Activated CD4-positive, alpha-beta memory T cell treated with anti-CD3 and anti-CD28 coated beads for 36 hours (primary cell): ENCODE measurements around the gene ARMC5. TPM values are rescaled to one million over a fixed set of nuclear protein-coding genes. Genes with fewer than 3 reads are reported as not detected.

Source experiments
- CTCF ChIA-PET: fragments of 350-600 bp; sonication (Branson Sonifier 250); formaldehyde crosslinking; loops from one replicate; lab custom pipeline; 2021; ENCODE audit warnings: antibody characterized with exemption, inconsistent platforms; lab: Charles Lee
- POLR2A ChIA-PET: fragments of 350-600 bp; sonication (Branson Sonifier 250); formaldehyde crosslinking; loops from one replicate; lab custom pipeline; 2021; ENCODE audit warnings: antibody characterized with exemption; lab: Charles Lee
- DNase-seq: peaks from one replicate; pipeline ENCODE4 v3.0.0-alpha.2; 2020
- H3K27ac Mint-ChIP-seq: one replicate; pipeline ENCODE4 v1.8.0; 2021; ENCODE audit warnings: mixed read lengths
- H3K27me3 Mint-ChIP-seq: one replicate; pipeline ENCODE4 v1.8.0; 2021; ENCODE audit warnings: mixed read lengths
- H3K36me3 Mint-ChIP-seq: one replicate; pipeline ENCODE4 v1.8.0; 2021; ENCODE audit warnings: mixed read lengths
- H3K4me1 Mint-ChIP-seq: one replicate; pipeline ENCODE4 v1.8.0; 2021; ENCODE audit warnings: low read depth, mixed read lengths
- H3K4me3 Mint-ChIP-seq: one replicate; pipeline ENCODE4 v1.8.0; 2021; ENCODE audit warnings: mild to moderate bottlenecking, mixed read lengths
- H3K9me3 Mint-ChIP-seq: one replicate; pipeline ENCODE4 v1.8.0; 2021; ENCODE audit warnings: mixed read lengths
- intact Hi-C: fragments of 100-400 bp; cut with micrococcal nuclease; formaldehyde crosslinking; loops from one replicate; pipeline ENCODE4 v1.15.1; 2023
- total RNA-seq, 2 experiments: library from RNA; stranded (reverse); gene quantifications; one replicate each; pipeline ENCODE4 v1.2.3, GENCODE V29; 2021

The ARMC5 gene
- total RNA-seq, 2 experiments from 2014 or later = 5.5 to 6.4 TPM

DNA sequence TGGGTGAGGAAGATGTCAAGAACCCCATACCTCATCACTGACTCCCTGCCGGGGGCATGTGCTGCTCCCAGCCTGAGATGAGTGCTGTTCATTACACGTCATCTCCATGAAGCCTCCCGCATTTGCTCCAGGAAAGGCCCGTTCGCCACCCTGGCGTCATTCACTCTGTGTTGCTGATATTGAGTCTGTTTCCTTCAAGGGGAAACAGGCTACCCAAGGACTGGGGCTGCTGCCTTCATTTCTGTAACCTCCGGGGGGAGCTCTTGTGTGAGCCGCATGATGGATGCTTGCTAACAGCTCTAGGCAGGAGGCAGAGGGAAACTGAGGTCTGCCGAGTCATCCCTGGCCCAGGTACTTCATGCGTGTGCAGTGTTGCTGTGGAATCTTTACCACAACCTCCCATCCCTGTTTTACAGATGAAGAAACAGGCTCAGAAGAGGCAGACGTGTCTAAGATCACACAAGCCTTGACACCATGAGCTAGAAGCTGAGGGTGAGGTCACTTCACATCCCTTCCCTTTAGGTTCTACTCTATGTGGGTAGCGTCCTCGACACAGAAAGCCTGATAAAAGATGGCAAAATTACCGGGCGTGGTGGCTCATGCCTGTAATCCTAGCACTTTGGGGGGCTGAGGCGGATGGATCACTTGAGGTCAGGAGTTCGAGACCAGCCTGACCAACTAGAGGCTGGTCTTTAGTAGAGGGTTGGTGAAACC lies 3.5 kb upstream of the ARMC5 start:
- Mint-ChIP-seq H3K4me3 (peak overlapping the region; percentile 41), H3K9me3 (no peaks in the 10 kb centered on the region), H3K27ac (peak overlapping the region; percentile 23), H3K4me1 (peaks cover 52% of the 10 kb centered on the region), H3K27me3 (no peaks in the 10 kb centered on the region), H3K36me3 (peaks cover 13% of the 10 kb centered on the region)
- CTCF ChIA-PET = interaction anchor here (0.6 to 3.4 kb wide), 8 partner anchors 13 to 413 kb away, joined by 3 to 17 read pairs (median 5); partner anchors contain the start of gene ZNF843
- intact Hi-C loops = loop anchor here (5.0 kb wide), 2 partner anchors 262 to 798 kb away; partner anchors contain the start of gene FBRS
- POLR2A ChIA-PET = interaction anchor here (0.9 to 2.3 kb wide), 2 partner anchors 13 to 257 kb away, joined by 3 to 6 read pairs; partner anchors contain the start of gene ZNF843
- DNase-seq = peak; percentile 58

DNA sequence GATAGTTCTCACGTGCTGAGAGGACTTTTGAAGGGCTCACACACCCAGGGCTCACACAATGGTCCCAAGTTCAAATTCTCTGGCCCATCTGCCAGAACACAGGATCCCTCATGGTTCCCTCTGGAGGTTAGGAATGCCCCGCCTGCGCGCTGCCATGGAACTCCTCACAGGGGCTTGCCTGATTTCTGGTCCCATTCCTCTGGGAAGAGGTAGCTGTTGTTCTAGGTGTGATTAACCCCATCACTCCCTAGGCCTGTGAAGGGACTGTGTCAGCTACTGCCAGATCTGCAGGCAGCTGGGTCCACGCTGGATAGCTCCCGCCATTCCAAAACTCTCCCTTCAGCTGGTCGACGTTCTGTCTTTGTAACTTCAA lies 2.3 kb upstream of the ARMC5 start:
- Mint-ChIP-seq H3K36me3 (peaks cover 13% of the 10 kb centered on the region), H3K4me1 (peaks cover 53% of the 10 kb centered on the region), H3K4me3 (peak overlapping the region; percentile 26), H3K27me3 (no peaks in the 10 kb centered on the region), H3K9me3 (no peaks in the 10 kb centered on the region), H3K27ac (no peak overlapping the region)
- POLR2A ChIA-PET = interaction anchor here (2.3 kb wide), 1 partner anchor 14 kb away, joined by 6 read pairs; the partner anchor contains the start of gene ZNF843
- intact Hi-C loops = loop anchor here (5.0 kb wide), 2 partner anchors 260 to 800 kb away; partner anchors contain the start of gene FBRS
- CTCF ChIA-PET = interaction anchor here (1.4 to 3.4 kb wide), 5 partner anchors 14 to 412 kb away, joined by 5 to 17 read pairs (median 11); partner anchors contain the start of gene ZNF843
- no peak for DNase-seq

DNA sequence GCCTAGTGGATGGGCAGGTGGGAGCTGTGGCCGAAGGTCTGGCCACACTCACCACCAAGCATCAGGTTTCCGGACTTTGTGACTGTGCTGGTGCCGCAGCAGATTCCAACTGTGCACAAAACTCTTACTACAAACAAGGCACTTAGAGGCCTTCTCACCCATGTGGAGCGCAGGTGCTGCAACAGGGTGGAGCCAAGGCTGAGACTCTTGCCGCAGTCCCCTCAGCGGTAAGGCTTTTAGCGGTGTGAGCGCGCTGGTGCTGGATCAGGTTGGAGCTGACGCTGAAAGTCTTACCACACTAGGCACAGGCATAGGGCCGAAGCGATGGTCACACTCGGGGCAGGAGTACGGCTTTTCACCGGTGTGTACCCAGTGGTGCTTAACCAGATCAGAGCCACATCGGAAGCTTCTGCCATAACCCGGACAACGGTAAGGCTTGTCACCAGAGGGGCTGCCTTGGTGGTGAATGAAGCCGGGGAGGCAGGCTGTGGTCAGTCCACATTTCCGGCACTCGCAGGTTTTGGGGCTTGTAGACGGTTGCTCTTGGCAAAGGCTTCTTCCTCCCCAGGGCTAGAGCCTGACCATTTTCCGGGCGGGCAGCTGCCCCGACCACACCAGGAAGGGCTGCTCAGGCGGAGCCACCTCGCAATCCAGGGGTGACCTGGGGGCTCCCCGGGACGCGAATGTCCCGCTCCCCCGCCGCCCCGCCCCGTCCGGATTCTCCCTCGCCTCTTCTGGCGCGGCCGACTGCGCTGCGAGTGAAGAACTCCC lies 1.0 kb upstream of the ARMC5 start:
- peaks cover 13% of the 10 kb centered on the region for H3K36me3 Mint-ChIP-seq
- H3K27ac Mint-ChIP-seq = peak overlapping the region; percentile 94
- no peaks in the 10 kb centered on the region for H3K9me3 Mint-ChIP-seq
- intact Hi-C loops = loop anchor here (2.0 to 5.0 kb wide), 3 partner anchors 243 to 801 kb away; partner anchors contain the start of gene FBRS
- ChIA-PET POLR2A (interaction anchor here (0.9 to 3.8 kb wide), 11 partner anchors 14 to 419 kb away, joined by 3 to 18 read pairs (median 4); partner anchors contain the start of genes FUS, RUSF1 and ZNF267), CTCF (interaction anchor here (0.9 to 4.1 kb wide), 11 partner anchors 15 to 505 kb away, joined by 3 to 41 read pairs (median 6); partner anchors contain the start of genes RUSF1 and ZNF843)
- peak; percentile 72 for DNase-seq
- no peaks in the 10 kb centered on the region for H3K27me3 Mint-ChIP-seq
- peak overlapping the region; percentile 83 for H3K4me3 Mint-ChIP-seq
- H3K4me1 Mint-ChIP-seq = peaks cover 53% of the 10 kb centered on the region

DNA sequence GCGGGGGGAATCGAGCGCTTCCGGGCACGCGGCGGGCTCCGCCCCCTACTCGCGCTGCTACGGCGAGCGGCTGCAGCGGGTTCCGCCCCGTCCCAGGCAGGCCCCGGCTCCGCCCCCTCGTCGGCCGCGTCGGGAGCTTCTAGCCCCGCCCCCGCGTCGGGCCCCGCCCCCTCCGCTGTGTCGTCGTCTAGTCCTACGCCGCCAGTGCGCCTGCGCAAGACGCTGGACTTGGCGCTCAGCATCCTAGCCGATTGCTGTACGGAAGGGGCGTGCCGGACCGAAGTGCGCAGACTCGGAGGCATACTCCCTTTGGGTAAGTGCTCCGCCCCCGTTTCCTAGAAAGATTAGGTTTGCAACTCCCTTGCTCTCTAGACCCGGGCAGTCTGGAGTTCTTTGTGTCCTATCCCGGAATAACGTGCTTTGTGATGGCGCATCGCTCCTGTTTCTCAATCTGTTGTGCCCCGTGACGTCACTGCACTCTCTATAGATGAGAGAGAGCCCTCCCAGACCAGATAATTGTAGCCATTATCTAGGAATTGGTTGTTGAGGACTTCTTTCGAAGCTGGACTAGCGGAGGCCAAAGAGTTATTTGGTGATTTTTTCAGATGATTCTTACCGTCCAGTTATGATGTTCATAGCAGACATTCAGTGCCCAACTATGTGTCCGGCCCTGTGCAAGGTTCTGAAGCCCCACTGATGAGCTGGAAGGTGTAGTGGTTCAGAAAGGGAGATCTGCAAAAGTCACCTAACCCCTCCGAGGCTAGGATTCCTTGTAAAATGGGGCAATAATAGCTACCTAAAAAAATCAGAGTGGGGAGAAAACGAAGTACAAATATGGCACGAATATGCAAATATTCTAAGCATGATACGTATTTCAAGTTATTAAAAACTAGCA lies 633 bp downstream of the ARMC5 start:
- intact Hi-C loops = loop anchor here (1.0 to 5.0 kb wide), 9 partner anchors 17 to 803 kb away; partner anchors contain the start of genes FBRS, RUSF1, ZNF646 and ZNF668
- peak; percentile 100 for DNase-seq
- peak overlapping the region; percentile 94 for H3K27ac Mint-ChIP-seq
- peaks cover 44% of the 10 kb centered on the region for H3K4me1 Mint-ChIP-seq
- H3K27me3 Mint-ChIP-seq = no peaks in the 10 kb centered on the region
- peaks cover 14% of the 10 kb centered on the region for H3K36me3 Mint-ChIP-seq
- H3K9me3 Mint-ChIP-seq = no peaks in the 10 kb centered on the region
- CTCF ChIA-PET = interaction anchor here (0.6 to 4.1 kb wide), 32 partner anchors 8 to 506 kb away, joined by 3 to 41 read pairs (median 4); partner anchors contain the start of genes RUSF1 and ZNF843
- H3K4me3 Mint-ChIP-seq = peak overlapping the region; percentile 87
- POLR2A ChIA-PET = interaction anchor here (0.6 to 3.8 kb wide), 15 partner anchors 16 to 417 kb away, joined by 3 to 18 read pairs (median 4); partner anchors contain the start of genes FUS, RUSF1, ZNF267 and ZNF646

DNA sequence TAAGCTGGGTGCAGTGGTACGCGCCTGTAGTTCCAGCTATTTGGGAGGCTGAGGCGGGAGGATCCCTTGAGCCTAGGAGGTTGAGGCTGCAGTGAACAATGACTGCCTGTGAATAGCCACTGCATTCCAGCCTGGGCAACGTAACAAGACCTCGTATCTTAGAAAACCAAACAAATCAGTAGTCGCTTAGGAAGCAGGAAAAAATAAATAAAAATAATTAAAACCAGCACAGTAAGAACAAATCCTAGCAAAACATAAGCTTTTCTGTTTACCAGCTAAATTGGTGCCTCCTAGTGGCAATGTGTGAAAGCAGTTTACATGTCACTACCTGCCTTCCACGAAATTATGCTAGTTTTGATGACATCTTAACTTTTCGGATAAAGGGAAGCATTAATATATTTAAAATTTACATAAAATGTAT lies 1.3 kb downstream of the ARMC5 start:
- CTCF ChIA-PET = interaction anchor here (0.6 to 4.1 kb wide), 30 partner anchors 9 to 507 kb away, joined by 3 to 41 read pairs (median 4); partner anchors contain the start of genes RUSF1 and ZNF843
- no peak for DNase-seq
- intact Hi-C loops = loop anchor here (1.0 kb wide), 2 partner anchors 17 to 48 kb away; partner anchors contain the start of gene RUSF1

DNA sequence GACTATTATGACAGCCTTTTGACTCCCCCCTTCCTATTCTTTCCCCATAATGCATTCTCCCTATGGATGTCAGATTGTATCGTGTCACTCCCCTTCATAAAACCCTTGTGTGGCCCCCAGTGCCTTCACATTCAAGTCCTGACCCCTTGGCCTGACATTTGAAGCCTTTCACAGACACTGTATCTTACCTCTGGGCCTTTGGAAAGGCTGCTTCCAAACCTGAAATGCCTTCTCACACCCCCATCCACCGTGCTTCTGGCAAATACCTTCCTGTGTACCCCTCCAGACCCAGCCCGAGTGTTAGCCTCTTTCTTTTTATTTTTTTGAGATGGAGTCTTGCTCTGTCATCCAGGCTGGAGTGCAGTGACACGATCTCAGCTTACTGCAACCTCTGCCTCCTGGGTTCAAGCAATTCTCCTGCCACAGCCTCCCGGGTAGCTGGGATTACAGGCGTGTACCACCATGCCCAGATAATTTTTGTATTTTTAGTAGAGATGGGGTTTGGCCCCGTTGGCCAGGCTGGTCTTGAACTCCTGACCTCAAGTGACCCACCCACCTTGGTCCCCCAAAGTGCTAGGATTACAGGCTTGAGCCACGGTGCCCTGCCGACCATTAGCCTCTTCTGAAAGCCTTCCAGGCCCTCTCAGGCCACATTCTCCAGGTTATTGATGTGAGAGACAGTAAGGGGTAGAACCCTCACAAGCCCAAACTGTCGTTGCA lies 2.1 kb downstream of the ARMC5 start:
- Mint-ChIP-seq H3K4me3 (no peak overlapping the region), H3K9me3 (no peaks in the 10 kb centered on the region), H3K27ac (peak overlapping the region; percentile 60), H3K27me3 (no peaks in the 10 kb centered on the region), H3K36me3 (peaks cover 16% of the 10 kb centered on the region), H3K4me1 (peaks cover 32% of the 10 kb centered on the region)
- intact Hi-C loops = no loop called here
- CTCF ChIA-PET = interaction anchor here (0.8 to 4.1 kb wide), 23 partner anchors 8 to 507 kb away, joined by 3 to 41 read pairs (median 5); partner anchors contain the start of genes RUSF1 and ZNF843
- POLR2A ChIA-PET = interaction anchor here (0.6 to 3.8 kb wide), 4 partner anchors 15 to 416 kb away, joined by 3 to 15 read pairs (median 6); partner anchors contain the start of gene RUSF1
- DNase-seq = no peak

More for the DNA sequence above, 1.3 kb downstream of the ARMC5 start:
- Mint-ChIP-seq H3K4me1 (peaks cover 38% of the 10 kb centered on the region), H3K27ac (peak overlapping the region; percentile 91), H3K4me3 (peak overlapping the region; percentile 87), H3K36me3 (peaks cover 15% of the 10 kb centered on the region), H3K9me3 (no peaks in the 10 kb centered on the region), H3K27me3 (no peaks in the 10 kb centered on the region)
- POLR2A ChIA-PET = interaction anchor here (0.6 to 3.8 kb wide), 8 partner anchors 16 to 417 kb away, joined by 3 to 18 read pairs (median 4); partner anchors contain the start of genes RUSF1 and ZNF267

DNA sequence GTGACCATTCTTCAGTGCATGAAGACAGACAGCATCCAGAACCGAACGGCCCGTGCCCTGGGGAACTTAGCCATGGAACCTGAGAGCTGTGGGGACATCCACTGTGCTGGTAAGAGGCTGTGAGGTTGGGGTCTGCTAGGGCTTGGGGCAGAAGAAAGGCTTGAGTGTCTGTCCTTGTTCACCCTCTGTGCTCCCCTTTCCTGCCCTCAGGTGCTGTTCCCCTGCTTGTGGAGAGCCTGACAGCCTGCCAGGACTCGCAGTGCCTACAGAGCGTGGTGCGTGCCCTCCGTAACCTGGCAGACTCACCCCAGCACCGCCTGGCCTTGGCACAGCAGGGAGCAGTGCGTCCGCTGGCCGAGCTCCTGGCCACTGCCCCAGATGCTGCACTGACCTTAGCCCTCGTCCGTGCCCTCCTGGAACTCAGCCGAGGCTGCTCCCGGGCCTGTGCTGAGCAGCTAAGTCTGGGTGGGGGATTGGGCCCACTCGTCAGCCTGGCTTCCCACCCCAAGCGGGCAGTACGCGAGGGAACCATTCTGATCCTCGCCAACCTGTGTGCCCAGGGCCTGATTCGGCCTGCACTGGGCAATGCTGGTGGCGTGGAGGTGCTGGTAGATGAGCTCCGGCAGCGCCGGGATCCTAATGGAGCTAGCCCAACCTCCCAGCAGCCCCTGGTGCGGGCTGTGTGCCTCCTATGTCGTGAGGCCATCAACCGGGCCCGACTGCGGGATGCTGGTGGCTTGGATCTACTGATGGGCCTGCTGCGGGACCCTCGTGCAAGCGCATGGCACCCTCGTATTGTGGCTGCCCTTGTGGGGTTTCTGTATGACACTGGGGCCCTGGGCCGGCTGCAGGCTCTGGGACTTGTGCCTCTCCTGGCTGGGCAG lies 2.9 kb downstream of the ARMC5 start:
- ChIA-PET POLR2A (no interaction called here), CTCF (interaction anchor here (1.1 kb wide), 1 partner anchor 406 kb away, joined by 5 read pairs; no protein-coding TSS in a partner anchor)
- Mint-ChIP-seq H3K9me3 (no peaks in the 10 kb centered on the region), H3K36me3 (peaks cover 13% of the 10 kb centered on the region), H3K4me3 (no peak overlapping the region), H3K27ac (no peak overlapping the region), H3K27me3 (no peaks in the 10 kb centered on the region), H3K4me1 (peaks cover 28% of the 10 kb centered on the region)
- DNase-seq = no peak
- intact Hi-C loops = no loop called here

DNA sequence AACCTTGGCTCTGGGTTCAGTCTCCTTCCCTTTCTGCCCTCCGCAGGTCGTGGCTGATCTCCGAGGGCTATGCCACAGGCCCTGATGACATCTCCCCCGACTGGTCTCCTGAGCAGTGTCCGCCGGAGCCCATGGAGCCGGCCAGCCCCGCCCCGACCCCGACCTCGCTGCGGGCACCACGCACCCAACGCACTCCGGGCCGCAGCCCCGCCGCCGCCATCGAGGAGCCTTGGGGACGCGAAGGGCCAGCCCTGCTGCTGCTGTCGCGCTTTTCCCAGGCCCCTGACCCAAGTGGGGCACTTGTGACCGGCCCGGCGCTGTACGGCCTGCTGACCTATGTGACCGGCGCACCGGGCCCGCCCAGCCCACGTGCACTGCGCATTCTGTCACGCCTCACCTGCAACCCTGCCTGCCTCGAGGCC lies 5.1 kb downstream of the ARMC5 start:
- H3K4me1 Mint-ChIP-seq = peaks cover 20% of the 10 kb centered on the region
- ChIA-PET POLR2A (no interaction called here), CTCF (no interaction called here)
- peaks cover 5% of the 10 kb centered on the region for H3K36me3 Mint-ChIP-seq
- H3K27ac Mint-ChIP-seq = no peak overlapping the region
- H3K4me3 Mint-ChIP-seq = no peak overlapping the region
- no peaks in the 10 kb centered on the region for H3K27me3 Mint-ChIP-seq
- DNase-seq = no peak
- no peaks in the 10 kb centered on the region for H3K9me3 Mint-ChIP-seq
- intact Hi-C loops = no loop called here

DNA sequence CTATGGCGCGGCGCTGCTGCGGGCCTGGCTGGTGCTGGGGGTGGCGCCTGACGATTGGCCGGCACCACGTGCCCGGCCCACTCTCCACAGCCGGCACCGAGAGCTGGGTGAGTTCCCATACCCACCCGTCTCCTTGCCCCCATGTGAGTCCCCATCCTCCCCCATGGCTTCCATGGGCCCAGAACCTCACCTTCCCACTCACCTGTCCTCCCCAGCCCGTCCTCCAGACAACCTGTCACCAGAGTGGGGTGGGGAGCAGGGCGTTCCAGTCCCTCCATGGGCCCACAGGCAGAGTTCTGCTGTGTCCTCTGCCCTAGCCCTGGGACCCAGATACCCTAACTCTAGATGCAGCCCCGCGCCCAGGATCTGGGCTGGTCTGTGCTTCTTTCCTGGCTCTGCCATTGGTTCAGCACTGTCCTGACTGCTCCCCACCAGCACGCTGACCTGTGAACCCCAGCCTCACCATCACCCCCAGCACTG lies 5.5 kb downstream of the ARMC5 start:
- intact Hi-C loops = no loop called here
- POLR2A ChIA-PET = no interaction called here
- H3K27ac Mint-ChIP-seq = no peak overlapping the region
- no peak overlapping the region for H3K4me3 Mint-ChIP-seq
- CTCF ChIA-PET = no interaction called here
- peaks cover 19% of the 10 kb centered on the region for H3K4me1 Mint-ChIP-seq
- H3K36me3 Mint-ChIP-seq = peaks cover 5% of the 10 kb centered on the region
- no peak for DNase-seq
- H3K27me3 Mint-ChIP-seq = no peaks in the 10 kb centered on the region
- H3K9me3 Mint-ChIP-seq = no peaks in the 10 kb centered on the region
